Measurements from ENCODE around the gene ZFP90. TPM values are rescaled to one million over a fixed set of nuclear protein-coding genes. Genes with fewer than 3 reads are reported as not detected.

The ZFP90 gene
- total RNA-seq, 2 experiments from 2014 or later = 36.6 to 40.2 TPM

GRCh38 chr16:68524069-68524820 lies 14.8 kb upstream of the ZFP90 start:
- Mint-ChIP-seq H3K4me1 (ENCODE audit: low read depth) (peaks cover 12% of the 10 kb centered on the region), H3K36me3 (no peaks in the 10 kb centered on the region), H3K27ac (no peak overlapping the region), H3K4me3 (no peak overlapping the region), H3K27me3 (peaks cover 1% of the 10 kb centered on the region), H3K9me3 (peaks cover 3% of the 10 kb centered on the region)
- POLR2A ChIA-PET = no interaction called here
- no peak for DNase-seq
- intact Hi-C loops (cut with micrococcal nuclease) = loop anchor here (10.0 kb wide), 1 partner anchor 249 kb away; no protein-coding TSS in a partner anchor
- CTCF ChIA-PET = no interaction called here

GRCh38 chr16:68526143-68526781 lies 12.8 kb upstream of the ZFP90 start:
- intact Hi-C loops (cut with micrococcal nuclease) = loop anchor here (5.0 to 10.0 kb wide), 2 partner anchors 251 to 606 kb away; partner anchors contain the start of genes CHTF8 and UTP4
- CTCF ChIA-PET = interaction anchor here (1.3 to 5.8 kb wide), 4 partner anchors 10 to 274 kb away, joined by 3 to 74 read pairs (median 15); no protein-coding TSS in a partner anchor
- Mint-ChIP-seq H3K36me3 (no peaks in the 10 kb centered on the region), H3K4me3 (no peak overlapping the region), H3K27ac (no peak overlapping the region), H3K9me3 (peaks cover 3% of the 10 kb centered on the region), H3K27me3 (peaks cover 1% of the 10 kb centered on the region), H3K4me1 (ENCODE audit: low read depth) (peaks cover 16% of the 10 kb centered on the region)
- no peak for DNase-seq
- POLR2A ChIA-PET = no interaction called here

- ChIA-PET CTCF (interaction anchor here (1.2 to 5.8 kb wide), 7 partner anchors 9 to 624 kb away, joined by 3 to 74 read pairs (median 25); partner anchors contain the start of genes TANGO6 and ZFP90), POLR2A (no interaction called here)
- H3K4me1 Mint-ChIP-seq (ENCODE audit: low read depth) = peaks cover 17% of the 10 kb centered on the region
- no peak for DNase-seq
- intact Hi-C loops (cut with micrococcal nuclease) = loop anchor here (5.0 to 10.0 kb wide), 2 partner anchors 252 to 606 kb away; partner anchors contain the start of genes CHTF8 and UTP4
- no peak overlapping the region for H3K27ac Mint-ChIP-seq
- H3K4me3 Mint-ChIP-seq = no peak overlapping the region
- H3K27me3 Mint-ChIP-seq = peaks cover 1% of the 10 kb centered on the region
- H3K9me3 Mint-ChIP-seq = peaks cover 3% of the 10 kb centered on the region
- no peaks in the 10 kb centered on the region for H3K36me3 Mint-ChIP-seq
Observed at GRCh38 chr16:68526782-68527145, 12.3 kb upstream of the ZFP90 start.

GRCh38 chr16:68528233-68528632 lies 10.9 kb upstream of the ZFP90 start:
- H3K27me3 Mint-ChIP-seq = peaks cover 1% of the 10 kb centered on the region
- no peak overlapping the region for H3K4me3 Mint-ChIP-seq
- CTCF ChIA-PET = interaction anchor here (0.8 to 5.8 kb wide), 19 partner anchors 7 to 755 kb away, joined by 3 to 74 read pairs (median 6); partner anchors contain the start of genes TANGO6 and ZFP90
- H3K36me3 Mint-ChIP-seq = no peaks in the 10 kb centered on the region
- peaks cover 17% of the 10 kb centered on the region for H3K4me1 Mint-ChIP-seq (ENCODE audit: low read depth)
- no peak overlapping the region for H3K27ac Mint-ChIP-seq
- intact Hi-C loops (cut with micrococcal nuclease) = loop anchor here (1.0 to 10.0 kb wide), 9 partner anchors 8 to 759 kb away; partner anchors contain the start of genes CHTF8, TANGO6 and UTP4
- H3K9me3 Mint-ChIP-seq = peaks cover 3% of the 10 kb centered on the region
- POLR2A ChIA-PET = no interaction called here
- DNase-seq = no peak

- ChIA-PET CTCF (interaction anchor here (0.5 to 5.8 kb wide), 32 partner anchors 8 to 633 kb away, joined by 3 to 74 read pairs (median 4); partner anchors contain the start of genes TANGO6 and ZFP90), POLR2A (no interaction called here)
- Mint-ChIP-seq H3K9me3 (peaks cover 8% of the 10 kb centered on the region), H3K27me3 (peaks cover 1% of the 10 kb centered on the region), H3K27ac (peak overlapping the region; percentile 23), H3K36me3 (peaks cover 6% of the 10 kb centered on the region), H3K4me1 (ENCODE audit: low read depth) (peaks cover 17% of the 10 kb centered on the region), H3K4me3 (peak overlapping the region; percentile 59)
- peak; percentile 93 for DNase-seq
- intact Hi-C loops (cut with micrococcal nuclease) = loop anchor here (1.0 to 10.0 kb wide), 9 partner anchors 9 to 758 kb away; partner anchors contain the start of genes CHTF8, TANGO6 and UTP4
Observed at GRCh38 chr16:68528686-68529379, 10.3 kb upstream of the ZFP90 start.

- peaks cover 7% of the 10 kb centered on the region for H3K36me3 Mint-ChIP-seq
- H3K27me3 Mint-ChIP-seq = peaks cover 1% of the 10 kb centered on the region
- no peak for DNase-seq
- intact Hi-C loops (cut with micrococcal nuclease) = loop anchor here (2.0 to 10.0 kb wide), 6 partner anchors 63 to 757 kb away; partner anchors contain the start of genes CHTF8 and UTP4
- H3K4me3 Mint-ChIP-seq = peak overlapping the region; percentile 84
- H3K27ac Mint-ChIP-seq = no peak overlapping the region
- peaks cover 17% of the 10 kb centered on the region for H3K4me1 Mint-ChIP-seq (ENCODE audit: low read depth)
- peaks cover 10% of the 10 kb centered on the region for H3K9me3 Mint-ChIP-seq
- CTCF ChIA-PET = interaction anchor here (0.5 to 5.8 kb wide), 20 partner anchors 9 to 632 kb away, joined by 3 to 74 read pairs (median 7); partner anchors contain the start of genes TANGO6 and ZFP90
- POLR2A ChIA-PET = no interaction called here
Observed at GRCh38 chr16:68529608-68529930, 9.5 kb upstream of the ZFP90 start.

- H3K4me3 Mint-ChIP-seq = peak overlapping the region; percentile 84
- ChIA-PET POLR2A (no interaction called here), CTCF (interaction anchor here (0.8 to 5.8 kb wide), 14 partner anchors 9 to 594 kb away, joined by 3 to 74 read pairs (median 10); partner anchors contain the start of genes TANGO6 and ZFP90)
Observed at GRCh38 chr16:68529931-68530701, 9.0 kb upstream of the ZFP90 start.

GRCh38 chr16:68533937-68534336 lies 5.2 kb upstream of the ZFP90 start:
- CTCF ChIA-PET = no interaction called here
- intact Hi-C loops (cut with micrococcal nuclease) = loop anchor here (10.0 kb wide), 1 partner anchor 221 kb away; no protein-coding TSS in a partner anchor
- POLR2A ChIA-PET = no interaction called here
- H3K4me1 Mint-ChIP-seq (ENCODE audit: low read depth) = peaks cover 17% of the 10 kb centered on the region
- H3K4me3 Mint-ChIP-seq = no peak overlapping the region
- peaks cover 14% of the 10 kb centered on the region for H3K36me3 Mint-ChIP-seq
- H3K27ac Mint-ChIP-seq = no peak overlapping the region
- no peak for DNase-seq
- H3K27me3 Mint-ChIP-seq = no peaks in the 10 kb centered on the region
- H3K9me3 Mint-ChIP-seq = peaks cover 7% of the 10 kb centered on the region

More at GRCh38 chr16:68529931-68530701, 9.0 kb upstream of the ZFP90 start:
- Mint-ChIP-seq H3K9me3 (peaks cover 10% of the 10 kb centered on the region), H3K27me3 (peaks cover 1% of the 10 kb centered on the region), H3K27ac (peak overlapping the region; percentile 30), H3K36me3 (peaks cover 10% of the 10 kb centered on the region), H3K4me1 (ENCODE audit: low read depth) (peaks cover 17% of the 10 kb centered on the region)
- intact Hi-C loops (cut with micrococcal nuclease) = loop anchor here (1.0 to 10.0 kb wide), 9 partner anchors 9 to 757 kb away; partner anchors contain the start of genes CHTF8, UTP4 and ZFP90
- DNase-seq = peak; percentile 95

GRCh38 chr16:68535331-68535730 lies 3.8 kb upstream of the ZFP90 start:
- Mint-ChIP-seq H3K4me3 (no peak overlapping the region), H3K27ac (no peak overlapping the region), H3K27me3 (no peaks in the 10 kb centered on the region), H3K9me3 (peaks cover 7% of the 10 kb centered on the region), H3K4me1 (ENCODE audit: low read depth) (peaks cover 13% of the 10 kb centered on the region), H3K36me3 (peaks cover 24% of the 10 kb centered on the region)
- CTCF ChIA-PET = interaction anchor here (1.1 to 1.6 kb wide), 5 partner anchors 8 to 133 kb away, joined by 3 to 9 read pairs (median 5); no protein-coding TSS in a partner anchor
- POLR2A ChIA-PET = no interaction called here
- intact Hi-C loops (cut with micrococcal nuclease) = loop anchor here (10.0 kb wide), 1 partner anchor 219 kb away; no protein-coding TSS in a partner anchor
- DNase-seq = no peak

- Mint-ChIP-seq H3K4me1 (ENCODE audit: low read depth) (peaks cover 16% of the 10 kb centered on the region), H3K27me3 (no peaks in the 10 kb centered on the region), H3K9me3 (peaks cover 5% of the 10 kb centered on the region), H3K36me3 (peaks cover 50% of the 10 kb centered on the region), H3K4me3 (peak overlapping the region; percentile 94), H3K27ac (peak overlapping the region; percentile 96)
- intact Hi-C loops (cut with micrococcal nuclease) = loop anchor here (1.0 to 10.0 kb wide), 2 partner anchors 9 to 215 kb away; no protein-coding TSS in a partner anchor
- CTCF ChIA-PET = interaction anchor here (0.7 to 3.9 kb wide), 3 partner anchors 11 to 158 kb away, joined by 3 to 29 read pairs (median 3); no protein-coding TSS in a partner anchor
- DNase-seq = peak; percentile 25
- POLR2A ChIA-PET = interaction anchor here (1.0 to 1.2 kb wide), 2 partner anchors 16 to 128 kb away, joined by 3 to 4 read pairs; no protein-coding TSS in a partner anchor
Observed at GRCh38 chr16:68539711-68540239, 684 bp downstream of the ZFP90 start.
